Measurements from ENCODE around the gene AKT1. TPM values are rescaled to one million over a fixed set of nuclear protein-coding genes. Genes with fewer than 3 reads are reported as not detected.

Gene AKT1
- total and polyA plus RNA-seq, 2 experiments from 2014 or later = 19.2 to 78.7 TPM

DNA sequence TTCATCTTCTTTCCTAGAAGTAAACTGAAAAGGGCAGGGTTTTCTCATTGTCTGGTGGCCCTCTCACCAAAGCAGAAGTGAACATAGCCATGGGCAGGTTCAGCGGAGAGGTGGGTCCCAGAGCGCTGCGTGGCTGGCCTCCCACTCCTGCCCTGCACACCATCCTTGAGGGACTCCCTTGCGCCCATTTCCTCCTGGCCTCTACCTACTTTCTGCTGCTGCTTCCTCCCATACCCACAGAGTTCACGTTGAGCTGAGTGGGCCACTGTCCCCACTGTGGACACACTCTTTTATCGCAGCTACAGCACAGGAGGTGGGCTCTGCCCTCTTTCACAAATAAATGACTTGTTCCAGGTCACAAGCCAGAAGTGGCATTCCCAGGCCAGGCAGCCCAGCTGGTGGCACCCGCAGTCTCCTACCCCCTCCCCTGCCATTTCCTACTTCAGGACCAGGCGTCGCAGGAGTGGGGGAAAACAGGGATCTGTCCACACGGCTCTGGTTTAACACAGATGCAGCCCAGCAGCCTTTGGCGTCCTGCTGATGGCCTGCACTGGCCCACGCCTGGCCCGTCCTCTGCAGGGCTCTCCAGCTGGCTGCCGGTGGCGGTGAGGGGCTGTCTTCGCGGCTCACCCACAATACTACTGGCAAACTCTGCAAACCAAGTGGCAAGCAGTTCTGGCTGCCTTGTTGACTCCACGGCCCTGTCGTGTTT lies 37.7 kb downstream of the AKT1 start (continued):
- TF ChIP-seq, protein P1, sequence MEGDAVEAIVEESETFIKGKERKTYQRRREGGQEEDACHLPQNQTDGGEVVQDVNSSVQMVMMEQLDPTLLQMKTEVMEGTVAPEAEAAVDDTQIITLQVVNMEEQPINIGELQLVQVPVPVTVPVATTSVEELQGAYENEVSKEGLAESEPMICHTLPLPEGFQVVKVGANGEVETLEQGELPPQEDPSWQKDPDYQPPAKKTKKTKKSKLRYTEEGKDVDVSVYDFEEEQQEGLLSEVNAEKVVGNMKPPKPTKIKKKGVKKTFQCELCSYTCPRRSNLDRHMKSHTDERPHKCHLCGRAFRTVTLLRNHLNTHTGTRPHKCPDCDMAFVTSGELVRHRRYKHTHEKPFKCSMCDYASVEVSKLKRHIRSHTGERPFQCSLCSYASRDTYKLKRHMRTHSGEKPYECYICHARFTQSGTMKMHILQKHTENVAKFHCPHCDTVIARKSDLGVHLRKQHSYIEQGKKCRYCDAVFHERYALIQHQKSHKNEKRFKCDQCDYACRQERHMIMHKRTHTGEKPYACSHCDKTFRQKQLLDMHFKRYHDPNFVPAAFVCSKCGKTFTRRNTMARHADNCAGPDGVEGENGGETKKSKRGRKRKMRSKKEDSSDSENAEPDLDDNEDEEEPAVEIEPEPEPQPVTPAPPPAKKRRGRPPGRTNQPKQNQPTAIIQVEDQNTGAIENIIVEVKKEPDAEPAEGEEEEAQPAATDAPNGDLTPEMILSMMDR (conservative IDR thresholded peaks at IDR 0.05; ENCODE audit: low read depth in 2 of 2) = no peak
- TF ChIP-seq NANOG (IDR thresholded peaks at IDR 0.05; ENCODE audit: borderline replicate concordance) (no peak), EZH2phosphoT487 (IDR thresholded peaks at IDR 0.05; ENCODE audit: unreplicated experiment) (no peak), JUNB (IDR thresholded peaks at IDR 0.05; ENCODE audit: unreplicated experiment) (no peak), ZNF114 (CRISPR knock-in tag; IDR thresholded peaks at IDR 0.05) (no peak), POLR2AphosphoS5 (IDR thresholded peaks at IDR 0.05; ENCODE audit: low read depth) (no peak)
- TF ChIP-seq, protein P2, sequence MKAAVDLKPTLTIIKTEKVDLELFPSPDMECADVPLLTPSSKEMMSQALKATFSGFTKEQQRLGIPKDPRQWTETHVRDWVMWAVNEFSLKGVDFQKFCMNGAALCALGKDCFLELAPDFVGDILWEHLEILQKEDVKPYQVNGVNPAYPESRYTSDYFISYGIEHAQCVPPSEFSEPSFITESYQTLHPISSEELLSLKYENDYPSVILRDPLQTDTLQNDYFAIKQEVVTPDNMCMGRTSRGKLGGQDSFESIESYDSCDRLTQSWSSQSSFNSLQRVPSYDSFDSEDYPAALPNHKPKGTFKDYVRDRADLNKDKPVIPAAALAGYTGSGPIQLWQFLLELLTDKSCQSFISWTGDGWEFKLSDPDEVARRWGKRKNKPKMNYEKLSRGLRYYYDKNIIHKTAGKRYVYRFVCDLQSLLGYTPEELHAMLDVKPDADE (IDR thresholded peaks at IDR 0.05) = no peak

DNA sequence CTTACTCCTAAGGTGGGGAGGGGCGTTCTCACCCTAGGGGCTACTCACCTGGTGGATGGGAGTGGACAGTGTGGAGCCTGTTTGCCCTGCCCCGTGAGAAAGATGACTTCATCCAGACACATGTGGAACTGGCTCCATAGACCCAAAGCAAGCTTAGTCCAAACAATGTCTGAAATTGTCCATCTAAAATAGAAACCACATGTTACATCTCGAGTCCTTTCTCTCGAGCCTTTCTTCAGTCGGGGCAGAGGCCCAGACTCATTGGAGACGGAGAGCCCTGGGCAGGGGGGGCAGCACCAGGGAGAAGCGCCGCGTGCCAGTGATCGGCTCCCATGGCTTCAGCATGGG lies 38.3 kb downstream of the AKT1 start:
- Histone ChIP-seq H3K4me3 (no peak overlapping the region), H3K27me3 (ENCODE audit: insufficient read depth) (no peaks in the 10 kb centered on the region), H3K4me1 (ENCODE audit: insufficient read depth) (peaks cover 6% of the 10 kb centered on the region; the same call in 1 of the 2 replicates), H3K4me2 (no peak overlapping the region), H3K9me2 (ENCODE audit: insufficient read depth) (no peaks in the 10 kb centered on the region), H4K20me1 (replicated peaks; ENCODE audit: insufficient read depth) (peaks cover 11% of the 10 kb centered on the region), H2AFZ (no peak overlapping the region), H3K36me3 (ENCODE audit: insufficient read depth) (no peaks in the 10 kb centered on the region), H3K27ac (ENCODE audit: low read depth) (no peak overlapping the region), H3F3A (replicated peaks; ENCODE audit: low read depth) (no peaks in the 10 kb centered on the region), H3K79me2 (replicated peaks; ENCODE audit: insufficient read depth) (peaks cover 39% of the 10 kb centered on the region)
- DNase-seq (ENCODE audit: low spot score) = no peak
- Mint-ChIP-seq H3K9me3 (peaks cover 4% of the 10 kb centered on the region; the same call in 2 of the 3 replicates), H3K27me3 (ENCODE audit: insufficient read depth, low read depth, poor library complexity) (peaks cover 33% of the 10 kb centered on the region), H3K36me3 (ENCODE audit: low read depth) (peaks cover 70% of the 10 kb centered on the region), H3K4me3 (no peak overlapping the region), H3K27ac (no peak overlapping the region), H3K4me1 (peaks cover 30% of the 10 kb centered on the region)
- ATAC-seq = no peak
- TF ChIP-seq POLR2AphosphoS5 (IDR thresholded peaks at IDR 0.05; ENCODE audit: low read depth) = no peak
- no peak for TF ChIP-seq ZNF114 (CRISPR knock-in tag; IDR thresholded peaks at IDR 0.05)
- TF ChIP-seq CREB1 (CRISPR knock-in tag; IDR thresholded peaks at IDR 0.05; ENCODE audit: low read depth) = no peak
- TF ChIP-seq, protein P3, sequence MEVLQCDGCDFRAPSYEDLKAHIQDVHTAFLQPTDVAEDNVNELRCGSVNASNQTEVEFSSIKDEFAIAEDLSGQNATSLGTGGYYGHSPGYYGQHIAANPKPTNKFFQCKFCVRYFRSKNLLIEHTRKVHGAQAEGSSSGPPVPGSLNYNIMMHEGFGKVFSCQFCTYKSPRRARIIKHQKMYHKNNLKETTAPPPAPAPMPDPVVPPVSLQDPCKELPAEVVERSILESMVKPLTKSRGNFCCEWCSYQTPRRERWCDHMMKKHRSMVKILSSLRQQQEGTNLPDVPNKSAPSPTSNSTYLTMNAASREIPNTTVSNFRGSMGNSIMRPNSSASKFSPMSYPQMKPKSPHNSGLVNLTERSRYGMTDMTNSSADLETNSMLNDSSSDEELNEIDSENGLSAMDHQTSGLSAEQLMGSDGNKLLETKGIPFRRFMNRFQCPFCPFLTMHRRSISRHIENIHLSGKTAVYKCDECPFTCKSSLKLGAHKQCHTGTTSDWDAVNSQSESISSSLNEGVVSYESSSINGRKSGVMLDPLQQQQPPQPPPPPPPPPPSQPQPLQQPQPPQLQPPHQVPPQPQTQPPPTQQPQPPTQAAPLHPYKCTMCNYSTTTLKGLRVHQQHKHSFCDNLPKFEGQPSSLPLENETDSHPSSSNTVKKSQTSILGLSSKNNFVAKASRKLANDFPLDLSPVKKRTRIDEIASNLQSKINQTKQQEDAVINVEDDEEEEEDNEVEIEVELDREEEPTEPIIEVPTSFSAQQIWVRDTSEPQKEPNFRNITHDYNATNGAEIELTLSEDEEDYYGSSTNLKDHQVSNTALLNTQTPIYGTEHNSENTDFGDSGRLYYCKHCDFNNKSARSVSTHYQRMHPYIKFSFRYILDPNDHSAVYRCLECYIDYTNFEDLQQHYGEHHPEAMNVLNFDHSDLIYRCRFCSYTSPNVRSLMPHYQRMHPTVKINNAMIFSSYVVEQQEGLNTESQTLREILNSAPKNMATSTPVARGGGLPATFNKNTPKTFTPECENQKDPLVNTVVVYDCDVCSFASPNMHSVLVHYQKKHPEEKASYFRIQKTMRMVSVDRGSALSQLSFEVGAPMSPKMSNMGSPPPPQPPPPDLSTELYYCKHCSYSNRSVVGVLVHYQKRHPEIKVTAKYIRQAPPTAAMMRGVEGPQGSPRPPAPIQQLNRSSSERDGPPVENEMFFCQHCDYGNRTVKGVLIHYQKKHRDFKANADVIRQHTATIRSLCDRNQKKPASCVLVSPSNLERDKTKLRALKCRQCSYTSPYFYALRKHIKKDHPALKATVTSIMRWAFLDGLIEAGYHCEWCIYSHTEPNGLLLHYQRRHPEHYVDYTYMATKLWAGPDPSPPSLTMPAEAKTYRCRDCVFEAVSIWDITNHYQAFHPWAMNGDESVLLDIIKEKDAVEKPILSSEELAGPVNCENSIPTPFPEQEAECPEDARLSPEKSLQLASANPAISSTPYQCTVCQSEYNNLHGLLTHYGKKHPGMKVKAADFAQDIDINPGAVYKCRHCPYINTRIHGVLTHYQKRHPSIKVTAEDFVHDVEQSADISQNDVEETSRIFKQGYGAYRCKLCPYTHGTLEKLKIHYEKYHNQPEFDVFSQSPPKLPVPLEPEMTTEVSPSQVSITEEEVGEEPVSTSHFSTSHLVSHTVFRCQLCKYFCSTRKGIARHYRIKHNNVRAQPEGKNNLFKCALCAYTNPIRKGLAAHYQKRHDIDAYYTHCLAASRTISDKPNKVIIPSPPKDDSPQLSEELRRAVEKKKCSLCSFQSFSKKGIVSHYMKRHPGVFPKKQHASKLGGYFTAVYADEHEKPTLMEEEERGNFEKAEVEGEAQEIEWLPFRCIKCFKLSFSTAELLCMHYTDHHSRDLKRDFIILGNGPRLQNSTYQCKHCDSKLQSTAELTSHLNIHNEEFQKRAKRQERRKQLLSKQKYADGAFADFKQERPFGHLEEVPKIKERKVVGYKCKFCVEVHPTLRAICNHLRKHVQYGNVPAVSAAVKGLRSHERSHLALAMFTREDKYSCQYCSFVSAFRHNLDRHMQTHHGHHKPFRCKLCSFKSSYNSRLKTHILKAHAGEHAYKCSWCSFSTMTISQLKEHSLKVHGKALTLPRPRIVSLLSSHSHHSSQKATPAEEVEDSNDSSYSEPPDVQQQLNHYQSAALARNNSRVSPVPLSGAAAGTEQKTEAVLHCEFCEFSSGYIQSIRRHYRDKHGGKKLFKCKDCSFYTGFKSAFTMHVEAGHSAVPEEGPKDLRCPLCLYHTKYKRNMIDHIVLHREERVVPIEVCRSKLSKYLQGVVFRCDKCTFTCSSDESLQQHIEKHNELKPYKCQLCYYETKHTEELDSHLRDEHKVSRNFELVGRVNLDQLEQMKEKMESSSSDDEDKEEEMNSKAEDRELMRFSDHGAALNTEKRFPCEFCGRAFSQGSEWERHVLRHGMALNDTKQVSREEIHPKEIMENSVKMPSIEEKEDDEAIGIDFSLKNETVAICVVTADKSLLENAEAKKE (CRISPR knock-in tag; IDR thresholded peaks at IDR 0.05) = no peak
- TF ChIP-seq, protein P4, sequence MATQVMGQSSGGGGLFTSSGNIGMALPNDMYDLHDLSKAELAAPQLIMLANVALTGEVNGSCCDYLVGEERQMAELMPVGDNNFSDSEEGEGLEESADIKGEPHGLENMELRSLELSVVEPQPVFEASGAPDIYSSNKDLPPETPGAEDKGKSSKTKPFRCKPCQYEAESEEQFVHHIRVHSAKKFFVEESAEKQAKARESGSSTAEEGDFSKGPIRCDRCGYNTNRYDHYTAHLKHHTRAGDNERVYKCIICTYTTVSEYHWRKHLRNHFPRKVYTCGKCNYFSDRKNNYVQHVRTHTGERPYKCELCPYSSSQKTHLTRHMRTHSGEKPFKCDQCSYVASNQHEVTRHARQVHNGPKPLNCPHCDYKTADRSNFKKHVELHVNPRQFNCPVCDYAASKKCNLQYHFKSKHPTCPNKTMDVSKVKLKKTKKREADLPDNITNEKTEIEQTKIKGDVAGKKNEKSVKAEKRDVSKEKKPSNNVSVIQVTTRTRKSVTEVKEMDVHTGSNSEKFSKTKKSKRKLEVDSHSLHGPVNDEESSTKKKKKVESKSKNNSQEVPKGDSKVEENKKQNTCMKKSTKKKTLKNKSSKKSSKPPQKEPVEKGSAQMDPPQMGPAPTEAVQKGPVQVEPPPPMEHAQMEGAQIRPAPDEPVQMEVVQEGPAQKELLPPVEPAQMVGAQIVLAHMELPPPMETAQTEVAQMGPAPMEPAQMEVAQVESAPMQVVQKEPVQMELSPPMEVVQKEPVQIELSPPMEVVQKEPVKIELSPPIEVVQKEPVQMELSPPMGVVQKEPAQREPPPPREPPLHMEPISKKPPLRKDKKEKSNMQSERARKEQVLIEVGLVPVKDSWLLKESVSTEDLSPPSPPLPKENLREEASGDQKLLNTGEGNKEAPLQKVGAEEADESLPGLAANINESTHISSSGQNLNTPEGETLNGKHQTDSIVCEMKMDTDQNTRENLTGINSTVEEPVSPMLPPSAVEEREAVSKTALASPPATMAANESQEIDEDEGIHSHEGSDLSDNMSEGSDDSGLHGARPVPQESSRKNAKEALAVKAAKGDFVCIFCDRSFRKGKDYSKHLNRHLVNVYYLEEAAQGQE (IDR thresholded peaks at IDR 0.05; ENCODE audit: unreplicated experiment) = no peak
- TF ChIP-seq JUNB (IDR thresholded peaks at IDR 0.05; ENCODE audit: unreplicated experiment) = no peak
- no peak for TF ChIP-seq STAT1 (IDR thresholded peaks at IDR 0.05; ENCODE audit: unreplicated experiment)
- no peak for TF ChIP-seq EZH2phosphoT487 (IDR thresholded peaks at IDR 0.05; ENCODE audit: unreplicated experiment)

Measured in GM23338 (cell line).